Stomach (tissue), 4 donors: ENCODE results near the gene PPP1R16B.

ENCODE experiments used
- EP300 ChIP-seq: sonication (generic); formaldehyde crosslinking; IDR thresholded peaks from one replicate; pipeline ENCODE4 v1.6.1; 2017; ENCODE audit warnings: antibody characterized with exemption
- POLR2A ChIP-seq, 4 donors: fragments of 450-650 bp; IDR thresholded peaks; one replicate each; pipeline ENCODE4 v1.6.1; 2016; ENCODE audit warnings: antibody characterized with exemption in 4 of 4, control low read depth in 2 of 4, mild to moderate bottlenecking in 1 of 4, moderate library complexity in 1 of 4

DNA sequence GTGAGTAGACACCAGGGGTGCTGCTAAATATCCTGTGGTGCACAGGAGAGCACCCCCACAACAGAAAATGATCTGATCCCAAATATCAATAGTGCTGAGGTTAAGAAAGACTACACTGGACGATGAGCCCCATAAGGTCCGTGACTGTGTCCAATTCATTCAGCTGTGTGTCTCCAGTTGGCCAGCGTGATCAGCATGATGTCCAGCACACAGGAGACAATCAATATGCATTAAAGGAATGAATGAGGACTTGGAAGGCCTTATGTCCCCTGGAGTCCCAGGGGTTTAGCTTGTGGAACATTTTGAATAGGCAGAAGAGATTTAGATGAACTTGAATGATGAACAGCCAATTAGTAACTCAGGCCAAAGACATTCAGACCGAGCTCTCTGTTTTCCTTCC lies 6.3 kb downstream of the PPP1R16B start:
- TF ChIP-seq POLR2A (IDR thresholded peaks at IDR 0.05) (no peak), EP300 (no peak)
